Testis (tissue), 3 donors: ENCODE measurements around the gene YPEL3. TPM values are rescaled to one million over a fixed set of nuclear protein-coding genes. Genes with fewer than 3 reads are reported as not detected.

Source experiments
- DNase-seq: peaks from one replicate; pipeline ENCODE4 v3.0.0-alpha.2; 2019
- H3K27ac ChIP-seq, 2 donors: fragments of 200-600 bp; sonication (generic); one replicate each; pipeline ENCODE4 v1.5.1; 2019
- H3K27me3 ChIP-seq: fragments of 200-600 bp; sonication (generic); one replicate; pipeline ENCODE4 v1.5.1; 2019
- H3K36me3 ChIP-seq: fragments of 200-600 bp; sonication (generic); one replicate; pipeline ENCODE4 v1.5.1; 2017; ENCODE audit warnings: low read depth; ENCODE audit errors: missing control alignments
- H3K4me1 ChIP-seq: fragments of 200-600 bp; sonication (generic); one replicate; pipeline ENCODE4 v1.5.1; 2019
- H3K4me3 ChIP-seq, 2 donors: fragments of 200-600 bp; sonication (generic); one replicate each; pipeline ENCODE4 v1.5.1; 2017 to 2019
- H3K9me3 ChIP-seq: fragments of 200-600 bp; sonication (generic); one replicate; pipeline ENCODE4 v1.5.1; 2017
- CTCF ChIP-seq, 3 experiments: fragments of 450-650 bp in 2 of 3; fragments of 200-600 bp in 1 of 3; sonication (generic) in 1 of 3; IDR thresholded peaks; one replicate each; pipeline ENCODE4 v1.5.1; 2016 to 2019; ENCODE audit warnings: antibody characterized with exemption in 3 of 3, mild to moderate bottlenecking in 2 of 3, moderate library complexity in 1 of 3
- POLR2A ChIP-seq: fragments of 450-650 bp; IDR thresholded peaks from one replicate; pipeline ENCODE4 v1.6.1; 2017; ENCODE audit warnings: antibody characterized with exemption, mild to moderate bottlenecking, moderate library complexity
- WGBS, 2 donors: methylation state at CpG; one replicate each; pipeline ENCODE4 v1.1.5; 2018; 5-methylcytosine and 5-hydroxymethylcytosine counted together
- intact Hi-C: fragments of 100-400 bp; cut with DNase I; formaldehyde crosslinking; loops from one replicate; pipeline ENCODE4 v1.15.1; 2023; ENCODE audit warnings: low total_unique reads
- polyA plus RNA-seq: library from polyadenylated mRNA; stranded (reverse); fragments of 350-450 nt; fragmentation: Illumina TruSeq; extraction: RNeasy Lipid Tissue Mini Kit (QIAGEN cat#74804); gene quantifications from one replicate; pipeline ENCODE4 v1.2.3, GENCODE V29; 2014; ENCODE audit warnings: low read depth, low replicate concordance; ENCODE audit not compliant: insufficient read depth
- total RNA-seq, 2 donors: library from RNA; depleted of rRNA; stranded (reverse); fragments of >200 nt; gene quantifications; one replicate each; pipeline ENCODE4 v1.2.3, GENCODE V29; 2016

The YPEL3 gene
- total and polyA plus RNA-seq, 3 donors from 2014 or later, result 55.3 to 75.3 (median 69.4) TPM

- DNase-seq, result no peak
- TF ChIP-seq POLR2A (no peak), CTCF (IDR thresholded peaks at IDR 0.05) (no peak)
- Histone ChIP-seq H3K4me1 (peaks cover 5% of the 10 kb centered on the region), H3K27ac (no peak overlapping the region), H3K27me3 (no peaks in the 10 kb centered on the region), H3K9me3 (no peaks in the 10 kb centered on the region), H3K4me3 (no peak overlapping the region), H3K36me3 (no peaks in the 10 kb centered on the region)
- WGBS, 2 donors, result 73 to 79% methylated on average over 4 to 11 of the region's 11 CpGs
- intact Hi-C loops, result no loop called here
Observed at GRCh38 chr16:30114411-30114810, 18.4 kb upstream of the YPEL3 start.

DNA sequence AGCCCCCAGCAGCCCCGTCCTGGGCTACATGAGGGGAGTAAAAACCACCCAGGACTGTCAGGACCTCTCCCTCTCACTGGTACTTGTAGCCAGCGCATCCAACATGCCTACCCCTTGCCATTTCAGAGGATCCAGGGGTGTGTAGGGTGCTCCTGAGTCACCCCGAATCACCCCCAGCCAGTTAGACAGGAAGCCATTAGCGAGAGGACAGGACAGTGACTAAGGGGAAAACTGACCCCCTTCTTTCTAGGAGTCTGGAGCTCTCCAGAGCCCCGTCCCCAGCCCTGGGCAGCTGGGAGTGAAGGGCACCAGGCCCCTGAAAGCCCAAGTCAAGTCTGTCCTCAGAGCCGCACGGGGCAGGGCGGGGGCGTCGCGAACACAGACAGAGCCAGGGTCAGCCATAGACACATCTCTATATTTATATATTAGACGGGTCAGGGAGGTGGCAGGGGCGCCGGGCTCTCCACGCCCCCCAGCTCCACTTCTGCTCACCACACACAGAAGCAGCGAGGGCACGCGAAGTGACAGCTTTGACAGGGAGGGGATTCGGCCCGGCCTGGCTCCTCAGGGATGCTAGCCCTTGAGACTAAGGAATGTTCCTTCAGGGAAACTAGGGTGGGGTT is 17.8 kb upstream of the YPEL3 start:
- Histone ChIP-seq H3K4me3 (no peak overlapping the region), H3K27ac (no peak overlapping the region)

GRCh38 chr16:30113031-30113710 is 17.2 kb upstream of the YPEL3 start, which contains the start of gene GDPD3:
Gene GDPD3 (minus strand): TSS chr16:30113537. CDS start chr16:30113478, 59 bp downstream.
- H3K27me3 ChIP-seq, result no peaks in the 10 kb centered on the region
- H3K9me3 ChIP-seq, result no peaks in the 10 kb centered on the region
- intact Hi-C loops, result no loop called here
- TF ChIP-seq CTCF (IDR thresholded peaks at IDR 0.05) (no peak), POLR2A (no peak)
- no peaks in the 10 kb centered on the region for H3K36me3 ChIP-seq
- H3K27ac ChIP-seq, result no peak within 1 kb of the TSS
- H3K4me3 ChIP-seq, result no peak within 1 kb of the TSS
- peak; percentile 60 for DNase-seq
- H3K4me1 ChIP-seq, result peaks cover 5% of the 10 kb centered on the region
- 68 to 92% methylated on average over 12 to 20 of the region's 20 CpGs for WGBS, 2 donors

More for the DNA sequence above, 17.8 kb upstream of the YPEL3 start:
- H3K27me3 ChIP-seq, result no peaks in the 10 kb centered on the region
- H3K9me3 ChIP-seq, result no peaks in the 10 kb centered on the region
- DNase-seq, result no peak
- intact Hi-C loops, result no loop called here
- H3K36me3 ChIP-seq, result no peaks in the 10 kb centered on the region
- TF ChIP-seq CTCF (IDR thresholded peaks at IDR 0.05) (no peak), POLR2A (no peak)
- WGBS, 2 donors, result 78 to 98% methylated on average over 7 to 20 of the region's 20 CpGs
- H3K4me1 ChIP-seq, result peaks cover 5% of the 10 kb centered on the region

DNA sequence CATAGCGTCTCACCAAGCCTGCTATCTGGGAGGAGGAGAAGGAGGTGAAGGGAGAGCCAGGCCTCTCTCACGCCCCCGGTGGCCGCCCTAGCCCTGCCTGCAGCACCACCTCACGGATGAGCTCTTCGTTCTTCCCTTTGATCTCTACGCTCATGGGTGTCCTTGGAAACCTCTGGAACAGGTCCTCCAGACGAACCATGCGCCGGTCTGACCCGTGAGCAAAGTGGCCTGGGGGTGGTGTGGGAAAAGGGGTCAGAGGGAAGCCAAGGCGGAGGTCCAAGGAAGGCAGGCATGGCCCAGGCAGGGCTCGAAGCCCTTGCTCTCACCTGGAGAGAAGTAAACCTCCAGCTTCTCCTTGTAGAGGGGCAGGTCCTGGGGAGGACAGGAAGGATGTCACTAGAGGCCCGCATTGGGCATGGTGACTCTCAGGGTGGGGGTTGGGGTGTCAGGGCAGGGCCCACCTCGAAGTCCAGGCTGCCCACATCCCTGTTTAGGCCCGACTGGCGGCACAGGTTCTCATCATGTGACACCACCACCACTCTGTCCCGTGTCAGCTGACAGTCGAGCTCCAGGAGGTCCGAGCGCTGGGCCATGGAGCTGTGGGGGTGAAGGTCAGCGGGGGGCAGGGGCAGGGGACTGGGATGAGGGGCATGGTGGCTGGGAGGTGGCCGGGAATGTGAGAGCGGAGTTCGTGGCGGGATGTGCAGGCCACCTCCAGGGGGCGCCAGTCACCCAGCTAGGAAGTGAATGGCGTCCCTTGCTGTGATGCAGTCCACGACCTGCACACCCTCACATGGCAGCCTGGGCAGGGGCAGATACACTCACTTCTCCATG is 16.4 kb upstream of the YPEL3 start:
- no peaks in the 10 kb centered on the region for H3K27me3 ChIP-seq
- H3K9me3 ChIP-seq, result no peaks in the 10 kb centered on the region
- peak; percentile 53 for DNase-seq
- intact Hi-C loops, result no loop called here
- H3K27ac ChIP-seq, result no peak overlapping the region
- no peak overlapping the region for H3K4me3 ChIP-seq
- 78 to 82% methylated on average over 24 to 25 of the region's 29 CpGs for WGBS, 2 donors
- no peaks in the 10 kb centered on the region for H3K36me3 ChIP-seq
- peaks cover 5% of the 10 kb centered on the region for H3K4me1 ChIP-seq
- peak in 2 of 3 experiments; percentile 44 to 48 for TF ChIP-seq CTCF (IDR thresholded peaks at IDR 0.05)
- no peak for TF ChIP-seq POLR2A
